GM13976 (cell line): ENCODE measurements around the gene PRIMA1.

Experiments used
- DNase-seq: peaks from one replicate; pipeline ENCODE4 v3.0.0; 2012; ENCODE audit warnings: low spot score
- CTCF ChIP-seq: IDR thresholded peaks from 2 replicates; pipeline ENCODE4 v1.5.1; 2012; ENCODE audit warnings: borderline replicate concordance, mild to moderate bottlenecking; ENCODE audit not compliant: insufficient read depth; ENCODE audit errors: extremely low read depth, missing control alignments, control extremely low read depth
- in situ Hi-C: fragments of 300-500 bp; cut with MboI; formaldehyde crosslinking; loops from one replicate; pipeline ENCODE4 v1.12.0; 2022; ENCODE audit warnings: low sequenced_read_pairs, mixed read lengths, inconsistent platforms; ENCODE audit not compliant: unreplicated experiment

Gene PRIMA1

DNA sequence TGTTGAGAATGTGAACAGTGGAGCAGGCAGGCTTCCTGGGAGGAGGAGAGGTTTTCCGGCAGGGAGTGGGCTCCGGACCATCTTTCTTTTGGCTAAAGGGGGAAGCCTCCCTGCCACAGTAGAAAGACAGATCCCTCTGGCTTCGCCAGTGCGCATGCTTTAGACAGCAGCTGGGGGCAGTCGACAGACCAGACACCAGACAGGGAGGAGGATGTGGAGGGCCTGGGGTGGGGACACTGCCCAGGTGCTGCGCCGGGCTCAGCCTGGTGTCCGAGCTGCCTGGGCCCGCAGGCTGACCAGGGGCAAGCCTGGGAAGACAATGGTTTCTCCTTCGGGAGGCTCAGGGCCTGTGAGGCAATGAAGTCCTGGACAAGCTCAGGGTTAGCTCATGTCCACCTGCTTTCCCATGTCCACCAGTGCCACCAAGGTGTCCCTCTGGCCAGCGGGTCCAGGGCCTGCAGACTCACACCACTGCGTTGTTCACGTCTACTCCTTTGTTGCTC is 67.3 kb downstream of the PRIMA1 start:
- no peak for TF ChIP-seq CTCF
- in situ Hi-C loops: no loop called here
- no peak for DNase-seq

GRCh38 chr14:93720076-93720815 is 68.0 kb downstream of the PRIMA1 start:
- in situ Hi-C loops: no loop called here
- TF ChIP-seq CTCF: no peak
- DNase-seq: no peak

DNA sequence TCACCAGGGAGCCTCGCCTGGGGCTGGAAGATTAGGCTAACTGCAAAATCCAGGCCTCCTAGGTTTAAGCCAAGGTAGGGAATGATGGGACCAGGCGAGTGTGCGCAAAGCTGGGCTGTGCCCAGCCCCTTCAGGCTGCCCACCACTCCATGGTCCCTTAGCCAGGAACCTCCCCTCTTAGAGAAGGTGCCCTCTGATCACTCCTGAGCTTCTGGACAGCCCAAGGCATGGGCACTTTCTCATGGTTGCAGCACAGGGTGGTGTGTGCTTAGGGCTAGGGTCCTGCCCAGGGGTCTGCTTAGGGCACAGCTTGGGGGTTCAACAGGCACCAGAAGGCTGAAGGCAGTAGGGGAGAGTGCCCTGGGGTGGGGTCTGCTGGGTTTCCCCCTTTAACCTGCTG is 69.0 kb downstream of the PRIMA1 start:
- TF ChIP-seq CTCF: no peak

DNA sequence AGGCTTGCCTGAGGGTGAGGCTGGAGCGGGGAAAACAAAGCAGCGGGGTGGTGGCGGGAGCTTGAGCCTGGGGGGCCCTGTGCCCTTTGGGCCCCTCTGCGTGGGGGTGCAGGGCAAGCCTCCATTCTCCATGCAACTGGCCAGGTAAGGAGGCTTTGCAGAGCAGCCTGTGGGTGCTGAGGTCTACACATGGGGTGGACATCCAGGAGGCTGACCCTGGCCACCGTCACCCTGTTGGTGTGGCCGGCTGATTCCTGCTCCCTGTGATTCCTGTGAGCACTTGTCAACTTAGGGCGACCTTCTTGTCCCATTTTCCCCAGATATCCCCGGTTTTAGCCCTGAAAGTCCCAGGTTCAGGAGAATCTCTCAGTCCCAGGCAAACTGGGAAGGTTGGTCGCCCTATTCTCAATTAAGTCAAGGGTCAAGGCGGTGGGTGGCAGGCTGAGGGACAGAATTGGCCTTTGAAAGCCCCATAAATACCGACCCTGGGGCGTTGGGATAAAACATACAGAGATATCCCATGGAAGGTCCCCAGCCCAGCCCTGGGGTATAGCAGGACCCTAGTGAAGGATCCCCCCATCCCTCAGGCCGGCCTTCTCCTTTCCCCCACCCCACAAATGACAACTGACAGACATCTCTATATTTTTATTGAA is 70.5 kb downstream of the PRIMA1 start:
- TF ChIP-seq CTCF: no peak
- peak; percentile 26 for DNase-seq
- in situ Hi-C loops: no loop called here

More for the DNA sequence above, 69.0 kb downstream of the PRIMA1 start:
- in situ Hi-C loops: no loop called here
- no peak for DNase-seq

- no peak for TF ChIP-seq CTCF
- in situ Hi-C loops: no loop called here
- DNase-seq: peak; percentile 24
Observed at GRCh38 chr14:93716746-93717667, 71.3 kb downstream of the PRIMA1 start.
